HepG2 (cell line): ENCODE measurements around the gene KMT2A. TPM values are rescaled to one million over a fixed set of nuclear protein-coding genes. Genes with fewer than 3 reads are reported as not detected.

Experiments
- ADNP ChIP-seq: sonication (generic); formaldehyde crosslinking; IDR thresholded peaks from 2 replicates; pipeline ENCODE4 v1.4.0; 2020; ENCODE audit warnings: missing genetic modification reagents
- AKNA ChIP-seq: sonication (generic); formaldehyde crosslinking; IDR thresholded peaks from 2 replicates; pipeline ENCODE4 v1.4.0; 2020; ENCODE audit warnings: missing genetic modification reagents, borderline replicate concordance
- DPF2 ChIP-seq: sonication (generic); formaldehyde crosslinking; IDR thresholded peaks from 2 replicates; pipeline ENCODE4 v1.4.0; 2020; ENCODE audit warnings: mild to moderate bottlenecking, low read depth, missing genetic modification reagents, borderline replicate concordance
- EP300 ChIP-seq, 3 experiments: sonication (generic) in 1 of 3; formaldehyde crosslinking in 1 of 3; IDR thresholded peaks; 2 replicates each; pipeline versions ENCODE4 v1.5.1 to v1.6.1; 2011 to 2020; ENCODE audit warnings: low read depth in 2 of 3, low read length in 2 of 3, borderline replicate concordance in 1 of 3, improper control_type of control experiment in 1 of 3, mild to moderate bottlenecking in 1 of 3, missing genetic modification reagents in 1 of 3, moderate library complexity in 1 of 3
- FOSL2 ChIP-seq: sonication (generic); formaldehyde crosslinking; IDR thresholded peaks from 2 replicates; pipeline ENCODE4 v1.4.0; 2020; ENCODE audit warnings: missing genetic modification reagents
- MED13 ChIP-seq: sonication (generic); formaldehyde crosslinking; IDR thresholded peaks from 2 replicates; pipeline ENCODE4 v1.5.0; 2020; ENCODE audit warnings: missing genetic modification reagents
- MEIS2 ChIP-seq: sonication (generic); formaldehyde crosslinking; IDR thresholded peaks from 2 replicates; pipeline ENCODE4 v1.9.0; 2021; ENCODE audit warnings: mild to moderate bottlenecking, missing genetic modification reagents
- POLR2A ChIP-seq, 2 experiments: IDR thresholded peaks; 2 replicates each; pipeline ENCODE4 v1.6.1; 2011; ENCODE audit warnings: low read depth in 2 of 2, low read length in 2 of 2, mild to moderate bottlenecking in 1 of 2, moderate library complexity in 1 of 2; ENCODE audit not compliant: insufficient read depth in 1 of 2
- SAP130 ChIP-seq: IDR thresholded peaks from 2 replicates; pipeline ENCODE4 v1.6.1; 2016; ENCODE audit warnings: low read depth
- SOX5 ChIP-seq: IDR thresholded peaks from 2 replicates; pipeline ENCODE4 v1.6.1; 2016; ENCODE audit warnings: borderline replicate concordance
- SUZ12 ChIP-seq: fragments of 150-350 bp; IDR thresholded peaks from 2 replicates; pipeline ENCODE4 v1.6.1; 2014; ENCODE audit warnings: low read depth, low read length
- TMF1 ChIP-seq: sonication (generic); formaldehyde crosslinking; IDR thresholded peaks from 2 replicates; pipeline ENCODE4 v1.8.1; 2022; ENCODE audit warnings: low read depth, missing genetic modification reagents
- TRAFD1 ChIP-seq: sonication (generic); formaldehyde crosslinking; IDR thresholded peaks from 2 replicates; pipeline ENCODE4 v1.5.1; 2020; ENCODE audit warnings: missing genetic modification reagents, mild to moderate bottlenecking, borderline replicate concordance
- ZBTB49 ChIP-seq: sonication (generic); formaldehyde crosslinking; IDR thresholded peaks from 2 replicates; pipeline ENCODE4 v1.4.0; 2020; ENCODE audit warnings: missing genetic modification reagents, borderline replicate concordance
- ZC3H4 ChIP-seq: sonication (generic); formaldehyde crosslinking; IDR thresholded peaks from 2 replicates; pipeline ENCODE4 v1.4.0; 2020; ENCODE audit warnings: missing genetic modification reagents, borderline replicate concordance
- ZNF451 ChIP-seq: sonication (generic); formaldehyde crosslinking; IDR thresholded peaks from 2 replicates; pipeline ENCODE4 v1.5.0; 2020; ENCODE audit warnings: mild to moderate bottlenecking, missing genetic modification reagents
- ZNF572 ChIP-seq: sonication (generic); formaldehyde crosslinking; IDR thresholded peaks from 2 replicates; pipeline ENCODE4 v1.5.1; 2020; ENCODE audit warnings: mild to moderate bottlenecking, missing genetic modification reagents
- polyA plus RNA-seq, 8 experiments: library from polyadenylated mRNA; depleted of rRNA in 3 of 8; stranded (reverse) in 7 of 8; unstranded in 1 of 8; fragments of >200 nt; fragmentation: Illumina TruSeq in 4 of 8; extraction: Trizol in 4 of 8; gene quantifications; 2 replicates each; pipeline versions ENCODE4 v1.2.1 to v1.2.3, GENCODE V29; 2011 to 2016; ENCODE audit warnings: low read depth in 4 of 8, missing spikeins in 1 of 8, mixed read lengths in 1 of 8; ENCODE audit not compliant: insufficient read depth in 1 of 8
- total RNA-seq, 5 experiments: library from RNA; depleted of rRNA; stranded (reverse); fragments of >200 nt; fragmentation: Illumina TruSeq; extraction: Trizol; gene quantifications; 2 replicates each; pipeline ENCODE4 v1.2.3, GENCODE V29; 2016; ENCODE audit warnings: low read depth in 1 of 5
- TF ChIP-seq, protein P1 (sequence below): sonication (generic); formaldehyde crosslinking; IDR thresholded peaks from 2 replicates; pipeline ENCODE4 v1.8.0; 2022; ENCODE audit warnings: mild to moderate bottlenecking, missing genetic modification reagents; ENCODE audit not compliant: insufficient replicate concordance

The KMT2A gene
- total and polyA plus RNA-seq, 2 of the 13 experiments (the other 11 are each of a cell fraction or from before 2014, with no cell fraction given), result 12.4 to 20.0 TPM

DNA sequence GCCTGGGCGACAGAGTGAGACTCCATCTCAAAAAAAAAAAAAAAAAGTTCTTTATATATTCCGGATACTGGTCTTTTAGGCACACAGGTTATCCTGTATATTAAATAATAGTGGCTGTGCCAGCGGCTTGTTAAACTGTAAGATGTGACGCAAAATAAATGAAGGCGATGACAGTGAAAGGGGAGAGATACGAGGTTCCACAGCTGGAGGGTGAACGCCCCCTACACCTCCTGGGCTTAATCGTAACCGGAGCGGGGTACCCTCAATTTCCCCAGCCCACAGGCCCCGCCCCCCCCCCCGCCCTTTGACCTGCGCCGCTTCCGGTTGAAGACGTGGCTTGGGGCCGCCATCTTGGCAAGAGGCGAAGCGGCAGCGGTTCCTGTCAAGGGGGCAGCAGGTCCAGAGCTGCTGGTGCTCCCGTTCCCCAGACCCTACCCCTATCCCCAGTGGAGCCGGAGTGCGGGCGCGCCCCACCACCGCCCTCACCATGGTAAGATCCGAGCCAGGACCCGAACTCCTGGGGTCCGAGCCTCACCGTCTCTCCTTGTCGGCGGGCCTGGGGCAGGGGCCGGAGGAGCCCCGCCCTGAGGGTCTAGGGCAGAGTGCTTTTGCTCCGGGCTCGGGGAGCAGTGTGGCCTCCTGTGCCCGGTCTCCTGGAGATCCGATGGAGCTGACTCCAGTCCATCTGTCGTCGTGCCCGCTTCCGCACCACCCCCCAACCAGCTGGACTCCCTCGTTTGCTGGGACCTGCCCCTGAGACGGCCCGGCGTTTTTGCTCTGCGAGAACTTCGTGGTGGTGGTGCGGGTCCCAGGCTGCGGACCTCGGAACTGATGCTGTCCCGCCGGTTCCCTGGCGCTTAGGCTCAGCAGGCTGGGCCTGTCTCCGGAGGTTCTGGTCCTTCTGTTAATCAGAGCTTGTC lies 136.0 kb downstream of the KMT2A start, which contains the start of gene ARCN1 (continued):
- TF ChIP-seq, protein P1, sequence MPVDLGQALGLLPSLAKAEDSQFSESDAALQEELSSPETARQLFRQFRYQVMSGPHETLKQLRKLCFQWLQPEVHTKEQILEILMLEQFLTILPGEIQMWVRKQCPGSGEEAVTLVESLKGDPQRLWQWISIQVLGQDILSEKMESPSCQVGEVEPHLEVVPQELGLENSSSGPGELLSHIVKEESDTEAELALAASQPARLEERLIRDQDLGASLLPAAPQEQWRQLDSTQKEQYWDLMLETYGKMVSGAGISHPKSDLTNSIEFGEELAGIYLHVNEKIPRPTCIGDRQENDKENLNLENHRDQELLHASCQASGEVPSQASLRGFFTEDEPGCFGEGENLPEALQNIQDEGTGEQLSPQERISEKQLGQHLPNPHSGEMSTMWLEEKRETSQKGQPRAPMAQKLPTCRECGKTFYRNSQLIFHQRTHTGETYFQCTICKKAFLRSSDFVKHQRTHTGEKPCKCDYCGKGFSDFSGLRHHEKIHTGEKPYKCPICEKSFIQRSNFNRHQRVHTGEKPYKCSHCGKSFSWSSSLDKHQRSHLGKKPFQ (CRISPR knock-in tag), result no peak
- TF ChIP-seq SAP130 (peak; percentile 40; the same call in 1 of the 2 replicates), TRAFD1 (0 out of 2 replicates have a peak, but pooled peaks have one; percentile 21), AKNA (no peak), TMF1 (CRISPR knock-in tag) (no peak), ZNF572 (0 out of 2 replicates have a peak, but pooled peaks have one; percentile 25), ZBTB49 (CRISPR knock-in tag) (no peak), MED13 (CRISPR knock-in tag) (no peak), MEIS2 (CRISPR knock-in tag) (peak; percentile 60), ZC3H4 (CRISPR knock-in tag) (no peak), EP300 (IDR thresholded peaks at IDR 0.05; ENCODE audit: low read depth in 2 of 2, low read length in 2 of 2) (no peak), EP300 (CRISPR knock-in tag; IDR thresholded peaks at IDR 0.05; ENCODE audit: borderline replicate concordance) (no peak), SOX5 (no peak; the same call in 1 of the 2 replicates), FOSL2 (no peak; the same call in 1 of the 2 replicates), SUZ12 (no peak), DPF2 (CRISPR knock-in tag) (no peak), ADNP (CRISPR knock-in tag) (no peak), POLR2A (IDR thresholded peaks at IDR 0.05; ENCODE audit: insufficient read depth in 1 of 2, low read depth in 2 of 2, low read length in 2 of 2) (peak; percentile 86 to 92), ZNF451 (CRISPR knock-in tag) (peak; percentile 32; the same call in 1 of the 2 replicates)
